WERI-Rb-1 (cell line): ENCODE measurements around the gene IL3RA.
"Not testable (repeated sequence)": the region's sequence is repeated elsewhere in the genome, so short reads cannot be mapped to it uniquely, and the experiment has no call there.

ENCODE experiments used
- DNase-seq: peaks from one replicate; pipeline ENCODE4 v3.0.0-alpha.2; 2020
- H3K27ac ChIP-seq: fragments of 250-450 bp; sonication (Bioruptor Pico); 2 replicates; pipeline ENCODE4 v1.5.1; 2020; ENCODE audit warnings: mild to moderate bottlenecking, moderate library complexity
- H3K27me3 ChIP-seq: fragments of 250-450 bp; sonication (Bioruptor Pico); 2 replicates; pipeline ENCODE4 v1.5.1; 2021; ENCODE audit warnings: mild to moderate bottlenecking, low read depth, moderate library complexity; ENCODE audit not compliant: insufficient read depth, severe bottlenecking
- H3K36me3 ChIP-seq: fragments of 250-450 bp; sonication (Bioruptor Pico); 2 replicates; pipeline ENCODE4 v1.5.1; 2020; ENCODE audit warnings: mild to moderate bottlenecking, moderate library complexity
- H3K4me3 ChIP-seq: 2 replicates; pipeline ENCODE4 v1.5.1; 2011; ENCODE audit warnings: low read depth, mild to moderate bottlenecking, control low read depth, low read length
- H3K9me3 ChIP-seq: fragments of 250-450 bp; sonication (Bioruptor Pico); 2 replicates; pipeline ENCODE4 v1.5.1; 2021; ENCODE audit warnings: mild to moderate bottlenecking, moderate library complexity; ENCODE audit not compliant: severe bottlenecking
- TF ChIP-seq, protein P1 (sequence below): IDR thresholded peaks from 2 replicates; pipeline ENCODE4 v1.5.1; 2011; ENCODE audit warnings: low read depth, mild to moderate bottlenecking, control low read depth, inconsistent platforms, low read length

The IL3RA gene

GRCh38 chrX:1325515-1326116 is 11.0 kb upstream of the IL3RA start:
- no peaks in the 10 kb centered on the region for H3K9me3 ChIP-seq
- TF ChIP-seq, protein P1, sequence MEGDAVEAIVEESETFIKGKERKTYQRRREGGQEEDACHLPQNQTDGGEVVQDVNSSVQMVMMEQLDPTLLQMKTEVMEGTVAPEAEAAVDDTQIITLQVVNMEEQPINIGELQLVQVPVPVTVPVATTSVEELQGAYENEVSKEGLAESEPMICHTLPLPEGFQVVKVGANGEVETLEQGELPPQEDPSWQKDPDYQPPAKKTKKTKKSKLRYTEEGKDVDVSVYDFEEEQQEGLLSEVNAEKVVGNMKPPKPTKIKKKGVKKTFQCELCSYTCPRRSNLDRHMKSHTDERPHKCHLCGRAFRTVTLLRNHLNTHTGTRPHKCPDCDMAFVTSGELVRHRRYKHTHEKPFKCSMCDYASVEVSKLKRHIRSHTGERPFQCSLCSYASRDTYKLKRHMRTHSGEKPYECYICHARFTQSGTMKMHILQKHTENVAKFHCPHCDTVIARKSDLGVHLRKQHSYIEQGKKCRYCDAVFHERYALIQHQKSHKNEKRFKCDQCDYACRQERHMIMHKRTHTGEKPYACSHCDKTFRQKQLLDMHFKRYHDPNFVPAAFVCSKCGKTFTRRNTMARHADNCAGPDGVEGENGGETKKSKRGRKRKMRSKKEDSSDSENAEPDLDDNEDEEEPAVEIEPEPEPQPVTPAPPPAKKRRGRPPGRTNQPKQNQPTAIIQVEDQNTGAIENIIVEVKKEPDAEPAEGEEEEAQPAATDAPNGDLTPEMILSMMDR, result no peak
- H3K27ac ChIP-seq, result no peak overlapping the region
- H3K27me3 ChIP-seq, result no peaks in the 10 kb centered on the region
- DNase-seq, result no peak
- no peaks in the 10 kb centered on the region for H3K36me3 ChIP-seq
- H3K4me3 ChIP-seq, result no peak overlapping the region

- TF ChIP-seq, protein P1, result no peak
- Histone ChIP-seq H3K36me3 (no peaks in the 10 kb centered on the region), H3K9me3 (no peaks in the 10 kb centered on the region), H3K4me3 (no peak overlapping the region), H3K27ac (no peak overlapping the region), H3K27me3 (no peaks in the 10 kb centered on the region)
- no peak for DNase-seq
Measured at GRCh38 chrX:1327651-1328304, 8.8 kb upstream of the IL3RA start.

DNA sequence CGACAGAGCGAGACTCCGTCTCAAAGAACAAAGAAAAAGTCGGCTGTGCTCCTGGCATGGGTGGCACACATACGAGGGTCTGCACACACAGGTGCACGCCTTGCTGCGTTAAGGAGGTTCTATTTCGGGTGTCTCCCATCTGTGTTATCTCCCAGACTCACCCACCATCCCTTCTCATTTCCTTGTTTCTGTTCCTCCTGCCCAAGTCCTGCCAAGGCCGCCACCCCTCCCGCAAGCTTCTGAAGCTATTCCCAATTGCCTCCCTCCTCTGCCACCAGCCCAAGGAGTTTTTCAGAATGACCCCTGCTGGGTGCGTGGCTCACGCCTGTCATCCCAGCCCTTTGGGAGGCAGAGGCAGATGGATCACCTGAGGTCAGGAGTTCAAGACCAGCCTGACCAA is 6.0 kb upstream of the IL3RA start:
- H3K27ac ChIP-seq, result no peak overlapping the region

GRCh38 chrX:1332433-1332832 is 4.2 kb upstream of the IL3RA start:
- not testable (repeated sequence) for H3K4me3 ChIP-seq, H3K27me3 ChIP-seq, H3K9me3 ChIP-seq, DNase-seq, H3K36me3 ChIP-seq, H3K27ac ChIP-seq

More for the DNA sequence above, 6.0 kb upstream of the IL3RA start:
- H3K27me3 ChIP-seq, result no peaks in the 10 kb centered on the region
- H3K4me3 ChIP-seq, result no peak overlapping the region
- no peaks in the 10 kb centered on the region for H3K9me3 ChIP-seq
- DNase-seq, result no peak
- H3K36me3 ChIP-seq, result no peaks in the 10 kb centered on the region
- TF ChIP-seq, protein P1, result no peak

DNA sequence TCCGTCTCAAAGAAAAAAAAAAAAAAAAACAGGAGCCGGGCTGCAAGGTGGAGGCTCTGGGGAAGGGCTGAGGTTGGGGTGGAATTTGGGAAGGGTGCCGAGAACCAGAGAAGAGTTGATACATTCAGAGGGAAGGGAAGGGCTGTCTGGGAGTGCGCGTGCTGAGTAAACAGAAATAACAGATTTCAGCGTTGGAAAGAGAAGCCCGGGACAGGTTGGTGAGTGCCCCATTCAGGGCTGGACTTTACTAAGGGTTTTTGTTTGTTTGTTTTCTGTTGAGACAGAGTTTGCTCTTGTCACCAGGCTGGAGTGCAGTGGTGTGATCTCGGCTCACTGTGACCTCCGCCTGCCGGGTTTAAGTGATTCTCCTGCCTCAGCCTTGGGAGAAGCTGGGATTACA is 1.7 kb upstream of the IL3RA start:
- Histone ChIP-seq H3K9me3 (peaks cover 3% of the 10 kb centered on the region), H3K4me3 (no peak overlapping the region), H3K27ac (no peak overlapping the region), H3K36me3 (no peaks in the 10 kb centered on the region; the same call in 1 of the 2 replicates), H3K27me3 (no peaks in the 10 kb centered on the region)
- TF ChIP-seq, protein P1, result no peak
- no peak for DNase-seq

DNA sequence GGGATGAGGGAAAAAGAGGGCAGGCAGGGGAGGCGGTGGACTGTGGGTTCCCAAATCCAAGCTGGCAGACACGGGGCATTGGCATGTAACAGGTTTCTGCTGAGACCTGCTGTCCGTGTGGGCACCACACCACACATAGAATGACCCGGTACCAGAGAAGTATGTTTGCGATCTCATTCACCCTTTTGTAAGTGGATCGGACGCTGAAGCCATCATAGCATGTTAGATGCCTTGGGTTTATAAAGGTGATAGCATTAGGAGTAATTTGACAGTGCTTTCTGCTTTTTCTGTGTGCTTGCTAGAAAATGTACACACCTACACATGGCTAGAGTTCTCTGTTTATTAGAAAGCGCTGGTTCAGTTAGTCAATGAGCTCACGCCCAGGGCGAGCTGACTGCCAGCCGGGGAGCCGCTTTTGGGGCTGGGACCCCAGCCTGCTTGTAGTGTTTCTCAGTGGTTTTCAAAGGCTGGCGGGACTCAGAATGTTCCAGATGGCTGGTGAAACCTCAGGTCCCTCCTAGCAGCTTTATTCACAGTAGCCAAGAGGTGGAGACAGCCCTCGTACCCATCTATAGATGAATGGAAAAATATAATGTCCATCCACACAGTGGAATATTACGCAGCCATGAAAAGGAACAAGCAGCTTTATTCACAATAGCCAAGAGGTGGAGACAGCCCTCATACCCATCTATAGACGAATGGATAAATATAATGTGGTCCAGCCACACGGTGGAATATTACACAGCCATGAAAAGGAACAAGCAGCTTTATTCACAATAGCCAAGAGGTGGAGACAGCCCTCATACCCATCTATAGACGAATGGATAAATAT is 579 bp downstream of the IL3RA start:
- Histone ChIP-seq H3K9me3 (peaks cover 3% of the 10 kb centered on the region), H3K27ac (no peak overlapping the region), H3K36me3 (peaks cover 6% of the 10 kb centered on the region), H3K27me3 (no peaks in the 10 kb centered on the region), H3K4me3 (no peak overlapping the region)
- TF ChIP-seq, protein P1, result no peak
- DNase-seq, result no peak
